Adrenal gland (tissue), 5 donors: Measurements from ENCODE around the gene SPTB.

Experiments
- POLR2A ChIP-seq, 2 donors: fragments of 450-650 bp; IDR thresholded peaks; one replicate each; pipeline ENCODE4 v1.6.1; 2017; ENCODE audit warnings: antibody characterized with exemption in 2 of 2, mild to moderate bottlenecking in 2 of 2, moderate library complexity in 1 of 2
- TF ChIP-seq, protein P1 (sequence below), 6 experiments: fragments of 450-650 bp in 4 of 6; fragments of 200-600 bp in 2 of 6; sonication (generic) in 1 of 6; IDR thresholded peaks; 1 replicate in 5 of 6; 2 replicates in 1 of 6; pipeline versions ENCODE4 v1.5.1 to v1.8.0; 2016 to 2021; ENCODE audit warnings: antibody characterized with exemption in 6 of 6, mild to moderate bottlenecking in 2 of 6, moderate library complexity in 1 of 6
- donor health status: DM: no; HTN: no; CAD: no.

DNA sequence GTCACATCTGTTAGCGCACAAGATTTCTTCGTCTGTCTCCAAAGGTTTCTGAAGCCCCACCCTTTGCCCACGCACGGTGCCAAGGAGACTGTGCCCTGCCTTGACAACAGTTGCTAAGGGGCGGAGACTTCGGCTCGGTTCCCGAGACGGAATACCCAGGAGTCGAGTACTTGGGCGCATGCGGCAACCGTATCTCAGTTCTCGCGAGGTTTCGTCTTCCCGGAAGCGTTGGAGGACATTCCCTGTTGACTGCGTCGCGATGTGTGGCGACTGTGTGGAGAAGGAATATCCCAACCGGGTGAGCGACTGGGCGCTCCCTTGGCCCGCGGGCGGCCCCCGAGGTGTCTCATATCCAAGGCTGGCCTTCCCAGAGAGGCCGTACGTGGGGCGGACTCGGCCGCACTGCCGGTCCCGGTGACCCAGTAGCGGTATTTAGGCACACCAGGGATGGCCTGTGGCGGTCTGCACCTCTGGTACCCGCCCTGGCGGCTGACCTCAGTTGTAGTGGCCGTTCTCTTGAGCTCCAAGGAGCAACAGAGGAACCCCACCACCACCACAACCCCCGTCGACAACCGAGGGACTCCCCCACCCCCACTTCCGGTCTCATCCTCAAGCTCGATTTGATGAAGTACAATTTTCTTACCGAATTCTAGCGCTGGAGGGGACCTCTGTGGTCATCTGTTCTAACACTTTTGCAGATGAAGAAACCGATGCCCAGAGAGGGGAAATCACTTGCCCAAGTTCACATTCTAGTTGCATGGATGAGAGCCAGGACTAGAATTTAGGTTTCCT is 34.7 kb upstream of the SPTB start, which contains the start of gene CHURC1:
- TF ChIP-seq, protein P1, sequence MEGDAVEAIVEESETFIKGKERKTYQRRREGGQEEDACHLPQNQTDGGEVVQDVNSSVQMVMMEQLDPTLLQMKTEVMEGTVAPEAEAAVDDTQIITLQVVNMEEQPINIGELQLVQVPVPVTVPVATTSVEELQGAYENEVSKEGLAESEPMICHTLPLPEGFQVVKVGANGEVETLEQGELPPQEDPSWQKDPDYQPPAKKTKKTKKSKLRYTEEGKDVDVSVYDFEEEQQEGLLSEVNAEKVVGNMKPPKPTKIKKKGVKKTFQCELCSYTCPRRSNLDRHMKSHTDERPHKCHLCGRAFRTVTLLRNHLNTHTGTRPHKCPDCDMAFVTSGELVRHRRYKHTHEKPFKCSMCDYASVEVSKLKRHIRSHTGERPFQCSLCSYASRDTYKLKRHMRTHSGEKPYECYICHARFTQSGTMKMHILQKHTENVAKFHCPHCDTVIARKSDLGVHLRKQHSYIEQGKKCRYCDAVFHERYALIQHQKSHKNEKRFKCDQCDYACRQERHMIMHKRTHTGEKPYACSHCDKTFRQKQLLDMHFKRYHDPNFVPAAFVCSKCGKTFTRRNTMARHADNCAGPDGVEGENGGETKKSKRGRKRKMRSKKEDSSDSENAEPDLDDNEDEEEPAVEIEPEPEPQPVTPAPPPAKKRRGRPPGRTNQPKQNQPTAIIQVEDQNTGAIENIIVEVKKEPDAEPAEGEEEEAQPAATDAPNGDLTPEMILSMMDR (IDR thresholded peaks at IDR 0.05), result peak in 1 of 6 experiments; percentile 12
- peak; percentile 82 to 91 for TF ChIP-seq POLR2A (IDR thresholded peaks at IDR 0.05)
